GM12892 (cell line): Measurements from ENCODE around the gene KRTAP5-1.

ENCODE experiments used
- POLR2A ChIP-seq: IDR thresholded peaks from 2 replicates; pipeline ENCODE4 v1.6.1; 2011; ENCODE audit warnings: low read depth, low read length, control low read depth
- POLR2AphosphoS5 ChIP-seq: IDR thresholded peaks from 2 replicates; pipeline ENCODE4 v1.6.1; 2011; ENCODE audit warnings: low read depth, low read length, control low read depth

DNA sequence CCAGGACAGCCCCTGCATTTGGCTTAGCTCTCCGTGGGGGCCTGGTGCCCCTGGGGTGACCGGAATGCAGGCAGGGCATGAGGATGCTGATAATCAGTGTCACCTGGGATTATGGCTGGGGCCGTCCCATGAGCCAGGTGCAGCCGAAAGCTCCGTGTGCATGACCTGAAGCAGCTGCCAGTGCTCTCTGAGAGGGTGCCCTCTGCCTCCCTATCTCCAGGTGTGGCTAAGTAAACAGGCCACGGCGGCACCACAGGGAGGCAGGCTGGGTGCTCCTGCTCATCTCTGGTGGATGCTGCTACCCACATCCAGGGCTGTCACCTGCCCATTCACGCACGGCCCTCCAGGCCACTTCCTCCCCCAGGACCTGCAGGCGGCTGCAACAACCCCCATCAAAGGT is 42.8 kb downstream of the KRTAP5-1 start:
- TF ChIP-seq POLR2AphosphoS5, result no peak
- TF ChIP-seq POLR2A, result no peak
